NB4 (cell line): ENCODE results near the gene DIRAS1.

Source experiments
- DNase-seq: peaks from one replicate; pipeline ENCODE4 v3.0.0; 2010; ENCODE audit warnings: low read depth
- H3K4me3 ChIP-seq: one replicate; pipeline ENCODE4 v1.5.1; 2011; ENCODE audit warnings: mild to moderate bottlenecking, low read depth, low read length, moderate library complexity
- MYC ChIP-seq: IDR thresholded peaks from 2 replicates; pipeline ENCODE4 v1.6.1; 2011; ENCODE audit warnings: low read depth, low read length
- POLR2A ChIP-seq: IDR thresholded peaks from 2 replicates; pipeline ENCODE4 v1.6.1; 2011; ENCODE audit warnings: mild to moderate bottlenecking; ENCODE audit not compliant: insufficient read length; ENCODE audit errors: extremely low read depth
- TF ChIP-seq, protein P1 (sequence below): IDR thresholded peaks from 2 replicates; pipeline ENCODE4 v1.6.1; 2011; ENCODE audit warnings: low read depth, low read length
- TF ChIP-seq, protein P2 (sequence below): IDR thresholded peaks from one replicate; pipeline ENCODE4 v1.5.1; 2012; ENCODE audit warnings: low read depth, low read length

Gene DIRAS1

DNA sequence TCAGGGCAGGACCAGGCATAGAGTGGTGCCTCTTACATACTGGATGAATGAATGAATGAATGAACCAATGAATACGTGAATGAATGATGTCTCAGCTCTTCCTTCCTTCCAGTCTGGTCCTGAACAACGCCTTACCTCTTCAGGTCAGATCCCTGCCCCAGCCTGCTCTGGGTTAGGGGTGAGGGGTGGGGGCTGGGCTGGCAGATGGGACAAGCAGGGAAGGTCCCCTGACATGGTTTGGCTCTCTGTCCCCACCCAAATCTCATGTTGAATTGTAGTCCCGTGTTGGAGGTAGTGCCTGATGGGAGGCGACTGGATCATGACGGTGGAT is 9.3 kb downstream of the DIRAS1 start:
- DNase-seq = no peak
- no peak for TF ChIP-seq POLR2A
- TF ChIP-seq, protein P1, sequence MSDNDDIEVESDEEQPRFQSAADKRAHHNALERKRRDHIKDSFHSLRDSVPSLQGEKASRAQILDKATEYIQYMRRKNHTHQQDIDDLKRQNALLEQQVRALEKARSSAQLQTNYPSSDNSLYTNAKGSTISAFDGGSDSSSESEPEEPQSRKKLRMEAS = no peak
- TF ChIP-seq, protein P2, sequence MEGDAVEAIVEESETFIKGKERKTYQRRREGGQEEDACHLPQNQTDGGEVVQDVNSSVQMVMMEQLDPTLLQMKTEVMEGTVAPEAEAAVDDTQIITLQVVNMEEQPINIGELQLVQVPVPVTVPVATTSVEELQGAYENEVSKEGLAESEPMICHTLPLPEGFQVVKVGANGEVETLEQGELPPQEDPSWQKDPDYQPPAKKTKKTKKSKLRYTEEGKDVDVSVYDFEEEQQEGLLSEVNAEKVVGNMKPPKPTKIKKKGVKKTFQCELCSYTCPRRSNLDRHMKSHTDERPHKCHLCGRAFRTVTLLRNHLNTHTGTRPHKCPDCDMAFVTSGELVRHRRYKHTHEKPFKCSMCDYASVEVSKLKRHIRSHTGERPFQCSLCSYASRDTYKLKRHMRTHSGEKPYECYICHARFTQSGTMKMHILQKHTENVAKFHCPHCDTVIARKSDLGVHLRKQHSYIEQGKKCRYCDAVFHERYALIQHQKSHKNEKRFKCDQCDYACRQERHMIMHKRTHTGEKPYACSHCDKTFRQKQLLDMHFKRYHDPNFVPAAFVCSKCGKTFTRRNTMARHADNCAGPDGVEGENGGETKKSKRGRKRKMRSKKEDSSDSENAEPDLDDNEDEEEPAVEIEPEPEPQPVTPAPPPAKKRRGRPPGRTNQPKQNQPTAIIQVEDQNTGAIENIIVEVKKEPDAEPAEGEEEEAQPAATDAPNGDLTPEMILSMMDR = no peak
- no peak overlapping the region for H3K4me3 ChIP-seq

DNA sequence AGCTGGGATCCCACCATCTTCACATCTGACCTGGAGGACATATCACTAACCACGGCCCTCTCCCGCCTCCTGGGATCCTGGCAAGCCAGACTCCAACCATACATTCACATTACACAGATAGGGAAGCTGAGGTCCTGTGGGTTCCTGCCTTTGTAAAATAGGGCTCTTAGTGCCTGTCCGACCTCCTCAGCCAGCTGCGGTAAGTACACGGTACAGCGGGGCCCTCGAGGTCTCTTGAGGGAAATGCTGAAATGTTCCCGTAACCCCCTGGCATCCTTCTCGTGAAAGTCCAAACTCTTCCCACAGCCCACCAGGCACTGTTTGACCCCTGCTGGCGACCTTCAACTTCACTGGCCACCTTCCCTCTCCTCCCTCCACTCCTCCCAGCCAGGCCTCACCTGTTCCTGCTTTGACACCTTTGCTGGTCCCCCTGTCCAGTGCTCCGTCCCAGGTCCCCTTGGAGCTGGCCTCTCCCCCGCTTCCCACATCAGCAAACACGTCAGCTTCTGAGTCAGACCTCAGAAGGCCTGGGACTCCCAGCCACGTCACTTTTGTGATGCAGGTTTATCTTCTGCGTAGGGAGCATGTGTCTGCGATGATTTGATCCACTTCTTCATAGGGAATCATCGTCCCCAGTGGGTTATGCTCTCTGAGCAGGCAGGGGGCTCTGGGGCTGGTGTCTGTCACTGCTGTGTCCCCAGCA is 9.8 kb downstream of the DIRAS1 start:
- DNase-seq = peak; percentile 75
- H3K4me3 ChIP-seq = no peak overlapping the region

DNA sequence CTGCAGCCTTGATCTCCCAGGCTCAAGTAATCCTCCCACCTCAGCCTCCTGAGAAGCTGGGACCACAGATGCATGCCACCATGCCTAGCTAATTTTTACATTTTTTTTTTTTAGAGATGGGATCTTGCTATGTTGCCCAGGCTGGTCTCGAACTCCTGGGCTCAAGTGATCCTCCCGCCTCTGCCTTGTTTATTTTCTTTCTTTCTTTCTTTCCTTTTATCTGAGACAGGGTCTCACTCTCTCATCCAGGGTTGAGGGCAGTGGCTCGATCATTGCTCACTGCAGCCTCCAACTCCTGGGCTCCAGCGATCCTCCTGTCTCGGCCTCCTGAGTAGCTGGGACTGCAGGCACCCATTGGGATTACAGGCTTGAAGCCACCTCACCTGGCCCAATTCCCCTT is 14.9 kb downstream of the DIRAS1 start:
- no peak overlapping the region for H3K4me3 ChIP-seq
- no peak for DNase-seq
- TF ChIP-seq MYC (no peak), POLR2A (no peak)
- TF ChIP-seq, protein P2 = no peak
- TF ChIP-seq, protein P1 = no peak

More for the DNA sequence above, 9.8 kb downstream of the DIRAS1 start:
- TF ChIP-seq, protein P1 = no peak
- TF ChIP-seq, protein P2 = no peak
- TF ChIP-seq MYC = no peak
- TF ChIP-seq POLR2A = no peak

DNA sequence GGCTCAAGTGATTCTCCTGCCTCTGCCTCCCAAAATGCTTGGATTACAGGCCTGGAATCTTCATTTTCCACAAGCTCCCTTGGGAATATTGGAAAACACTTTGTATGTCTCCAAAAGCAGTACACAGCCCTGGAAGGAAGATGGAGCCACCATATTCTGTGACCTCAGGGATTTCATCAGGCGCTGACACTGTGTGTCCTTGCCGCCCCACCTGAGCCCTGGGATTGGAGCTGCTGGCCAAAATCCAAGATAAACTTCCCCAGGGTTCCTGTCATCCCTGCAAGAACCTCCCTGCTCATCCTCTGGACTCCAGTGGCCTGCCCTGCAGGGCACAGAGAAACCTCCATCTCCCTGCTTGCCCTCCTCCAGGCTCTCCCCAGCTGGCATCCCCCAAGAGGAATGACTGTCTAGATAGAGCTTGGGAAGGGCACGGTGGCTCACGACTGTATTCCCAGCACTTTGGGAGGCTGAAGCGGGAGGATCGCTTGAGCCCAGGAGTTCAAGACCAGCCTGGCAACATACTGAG is 17.4 kb downstream of the DIRAS1 start:
- H3K4me3 ChIP-seq = no peak overlapping the region
- TF ChIP-seq, protein P1 = no peak
- no peak for TF ChIP-seq MYC
- TF ChIP-seq POLR2A = no peak
- TF ChIP-seq, protein P2 = no peak
- no peak for DNase-seq

DNA sequence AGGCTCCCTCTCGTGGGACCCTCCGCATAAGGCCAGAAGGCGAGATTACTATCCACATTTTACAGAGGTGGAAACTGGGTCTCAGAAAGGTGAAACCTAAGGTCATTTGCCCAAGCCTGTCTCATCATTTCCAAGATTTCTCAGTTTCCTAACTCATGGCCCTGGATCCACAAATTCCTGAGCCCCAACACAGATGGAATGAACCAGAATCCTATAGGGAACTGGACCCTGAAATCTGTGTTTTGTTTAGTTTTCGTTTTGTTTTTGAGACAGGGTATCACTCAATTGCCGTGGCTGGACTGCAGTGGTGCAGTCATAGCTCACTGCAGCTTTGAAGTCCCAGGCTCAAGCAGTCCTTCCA is 18.1 kb downstream of the DIRAS1 start:
- no peak for DNase-seq
- no peak overlapping the region for H3K4me3 ChIP-seq

More for the DNA sequence above, 18.1 kb downstream of the DIRAS1 start:
- no peak for TF ChIP-seq MYC
- TF ChIP-seq, protein P2 = no peak
- TF ChIP-seq, protein P1 = no peak
- no peak for TF ChIP-seq POLR2A
